ENCODE results near the gene DEFB121.

Gene DEFB121

DNA sequence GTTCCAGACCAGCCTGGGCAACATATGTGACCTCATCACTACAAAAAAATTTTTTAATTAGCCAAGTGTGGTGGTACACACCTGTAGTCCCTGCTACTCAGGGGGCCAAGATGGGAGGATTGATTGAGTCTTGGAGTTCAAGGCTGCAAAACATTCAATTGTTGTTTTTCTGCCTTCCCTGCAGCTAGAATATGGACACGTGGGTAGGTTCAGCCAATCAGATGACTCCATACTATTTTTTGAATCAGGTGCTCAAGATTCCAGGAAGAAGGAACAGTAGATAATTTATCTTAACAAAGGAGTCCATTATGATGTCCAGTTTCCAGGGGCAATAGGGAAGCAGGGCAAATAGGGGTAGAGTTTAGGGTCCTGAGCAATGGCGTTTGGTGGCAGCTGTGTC, 13.2 kb downstream of the DEFB121 start:
- no peak overlapping the region for H3K27ac ChIP-seq (ENCODE audit: low read depth, low read length)
- H2AFZ ChIP-seq (ENCODE audit: low read depth, low read length, severe bottlenecking), result no peak overlapping the region
- H3K36me3 ChIP-seq (ENCODE audit: low read length), result no peaks in the 10 kb centered on the region
- no peaks in the 10 kb centered on the region for H3K9me2 ChIP-seq (replicated peaks; ENCODE audit: insufficient read depth, low read length)
- no peak overlapping the region for H3K4me2 ChIP-seq (ENCODE audit: low read depth, low read length, poor library complexity, severe bottlenecking)
- H3K9me3 ChIP-seq (ENCODE audit: insufficient read depth, low read length), result no peaks in the 10 kb centered on the region
- H3K79me2 ChIP-seq (ENCODE audit: insufficient read depth, low read length), result no peaks in the 10 kb centered on the region
- H3F3A ChIP-seq (ENCODE audit: insufficient read depth), result no peaks in the 10 kb centered on the region
- no peak overlapping the region for H3K4me3 ChIP-seq (ENCODE audit: insufficient read depth, low read length, poor library complexity, severe bottlenecking)
- H3K27me3 ChIP-seq (ENCODE audit: low read length), result no peaks in the 10 kb centered on the region
- H4K20me1 ChIP-seq (ENCODE audit: low read depth, low read length), result no peaks in the 10 kb centered on the region
- H3K9ac ChIP-seq (ENCODE audit: low read length), result no peak overlapping the region
- no peak for TF ChIP-seq EZH2phosphoT487 (conservative IDR thresholded peaks at IDR 0.05; ENCODE audit: low read length)
- TF ChIP-seq, protein P1, sequence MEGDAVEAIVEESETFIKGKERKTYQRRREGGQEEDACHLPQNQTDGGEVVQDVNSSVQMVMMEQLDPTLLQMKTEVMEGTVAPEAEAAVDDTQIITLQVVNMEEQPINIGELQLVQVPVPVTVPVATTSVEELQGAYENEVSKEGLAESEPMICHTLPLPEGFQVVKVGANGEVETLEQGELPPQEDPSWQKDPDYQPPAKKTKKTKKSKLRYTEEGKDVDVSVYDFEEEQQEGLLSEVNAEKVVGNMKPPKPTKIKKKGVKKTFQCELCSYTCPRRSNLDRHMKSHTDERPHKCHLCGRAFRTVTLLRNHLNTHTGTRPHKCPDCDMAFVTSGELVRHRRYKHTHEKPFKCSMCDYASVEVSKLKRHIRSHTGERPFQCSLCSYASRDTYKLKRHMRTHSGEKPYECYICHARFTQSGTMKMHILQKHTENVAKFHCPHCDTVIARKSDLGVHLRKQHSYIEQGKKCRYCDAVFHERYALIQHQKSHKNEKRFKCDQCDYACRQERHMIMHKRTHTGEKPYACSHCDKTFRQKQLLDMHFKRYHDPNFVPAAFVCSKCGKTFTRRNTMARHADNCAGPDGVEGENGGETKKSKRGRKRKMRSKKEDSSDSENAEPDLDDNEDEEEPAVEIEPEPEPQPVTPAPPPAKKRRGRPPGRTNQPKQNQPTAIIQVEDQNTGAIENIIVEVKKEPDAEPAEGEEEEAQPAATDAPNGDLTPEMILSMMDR (IDR thresholded peaks at IDR 0.05; ENCODE audit: insufficient read depth, low read length, poor library complexity, severe bottlenecking), result no peak

DNA sequence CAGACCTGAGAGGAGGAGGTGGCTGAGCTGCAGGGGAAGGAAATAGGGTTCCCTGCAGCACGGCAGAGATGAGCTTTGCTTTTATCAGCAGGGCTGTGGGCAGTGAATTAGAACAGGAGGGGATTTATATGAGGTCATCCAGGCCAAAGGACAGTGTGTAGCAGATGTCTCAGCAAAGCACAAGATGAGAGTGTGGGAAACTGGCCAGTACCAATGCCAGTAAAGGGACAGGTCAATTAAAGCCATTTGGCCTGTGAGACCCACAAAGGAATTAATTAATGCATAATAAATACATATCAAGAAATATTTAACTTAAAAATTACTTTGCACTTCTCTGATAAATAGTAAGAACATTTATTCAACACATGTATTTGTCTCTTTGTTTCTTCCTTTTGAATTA, 15.5 kb downstream of the DEFB121 start, which contains the start of gene DEFB119:
Gene DEFB119, minus strand, starts transcription at position 101 of the 400 bp plus-strand sequence. CDS start 107 bp downstream, outside the sequence.
- Histone ChIP-seq H3F3A (ENCODE audit: insufficient read depth) (no peaks in the 10 kb centered on the region), H3K27ac (ENCODE audit: low read depth, low read length) (no peak within 1 kb of the TSS), H4K20me1 (ENCODE audit: low read depth, low read length) (no peaks in the 10 kb centered on the region), H3K9ac (ENCODE audit: low read length) (no peak within 1 kb of the TSS), H3K36me3 (ENCODE audit: low read length) (no peaks in the 10 kb centered on the region), H3K4me2 (ENCODE audit: low read depth, low read length, poor library complexity, severe bottlenecking) (no peak within 1 kb of the TSS), H3K27me3 (ENCODE audit: low read length) (no peaks in the 10 kb centered on the region), H2AFZ (ENCODE audit: low read depth, low read length, severe bottlenecking) (no peak within 1 kb of the TSS), H3K79me2 (ENCODE audit: insufficient read depth, low read length) (no peaks in the 10 kb centered on the region), H3K9me2 (replicated peaks; ENCODE audit: insufficient read depth, low read length) (no peaks in the 10 kb centered on the region), H3K4me3 (ENCODE audit: insufficient read depth, low read length, poor library complexity, severe bottlenecking) (no peak within 1 kb of the TSS), H3K9me3 (ENCODE audit: insufficient read depth, low read length) (no peaks in the 10 kb centered on the region)
- no peak for TF ChIP-seq EZH2phosphoT487 (conservative IDR thresholded peaks at IDR 0.05; ENCODE audit: low read length)
- TF ChIP-seq, protein P1 (IDR thresholded peaks at IDR 0.05; ENCODE audit: insufficient read depth, low read length, poor library complexity, severe bottlenecking), result no peak

DNA sequence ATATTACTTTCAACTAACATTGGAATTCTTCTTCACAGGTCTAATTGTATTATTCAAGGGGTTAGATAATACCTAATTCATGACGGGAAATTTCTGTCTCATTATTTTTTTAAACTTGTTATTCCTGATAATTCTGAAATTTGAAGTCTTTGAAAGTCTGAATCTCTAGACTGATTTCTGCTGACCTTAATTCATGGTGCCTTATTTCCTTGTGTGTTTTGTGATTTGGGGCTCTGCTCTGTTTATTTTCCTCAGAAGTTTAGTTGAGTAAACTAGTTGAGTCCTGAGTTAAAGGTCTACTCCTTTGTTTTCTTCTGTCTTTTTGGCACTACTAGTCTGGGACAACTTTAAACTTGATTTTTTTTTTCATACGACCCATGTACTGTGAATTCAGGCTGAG, 31.7 kb downstream of the DEFB121 start:
- H3K4me3 ChIP-seq (ENCODE audit: insufficient read depth, low read length, poor library complexity, severe bottlenecking), result no peak overlapping the region
- TF ChIP-seq, protein P1 (IDR thresholded peaks at IDR 0.05; ENCODE audit: insufficient read depth, low read length, poor library complexity, severe bottlenecking), result no peak
- TF ChIP-seq EZH2phosphoT487 (conservative IDR thresholded peaks at IDR 0.05; ENCODE audit: low read length), result no peak
- no peaks in the 10 kb centered on the region for H3K9me3 ChIP-seq (ENCODE audit: insufficient read depth, low read length)
- no peaks in the 10 kb centered on the region for H3K36me3 ChIP-seq (ENCODE audit: low read length)
- H3K9me2 ChIP-seq (replicated peaks; ENCODE audit: insufficient read depth, low read length), result no peaks in the 10 kb centered on the region
- no peaks in the 10 kb centered on the region for H4K20me1 ChIP-seq (ENCODE audit: low read depth, low read length)
- H3K9ac ChIP-seq (ENCODE audit: low read length), result no peak overlapping the region
- no peak overlapping the region for H3K27ac ChIP-seq (ENCODE audit: low read depth, low read length)
- H3F3A ChIP-seq (ENCODE audit: insufficient read depth), result no peaks in the 10 kb centered on the region
- H2AFZ ChIP-seq (ENCODE audit: low read depth, low read length, severe bottlenecking), result no peak overlapping the region
- no peak overlapping the region for H3K4me2 ChIP-seq (ENCODE audit: low read depth, low read length, poor library complexity, severe bottlenecking)
- no peaks in the 10 kb centered on the region for H3K79me2 ChIP-seq (ENCODE audit: insufficient read depth, low read length)
- no peaks in the 10 kb centered on the region for H3K27me3 ChIP-seq (ENCODE audit: low read length)
